ENCODE results near the gene PTPRF.

DNA sequence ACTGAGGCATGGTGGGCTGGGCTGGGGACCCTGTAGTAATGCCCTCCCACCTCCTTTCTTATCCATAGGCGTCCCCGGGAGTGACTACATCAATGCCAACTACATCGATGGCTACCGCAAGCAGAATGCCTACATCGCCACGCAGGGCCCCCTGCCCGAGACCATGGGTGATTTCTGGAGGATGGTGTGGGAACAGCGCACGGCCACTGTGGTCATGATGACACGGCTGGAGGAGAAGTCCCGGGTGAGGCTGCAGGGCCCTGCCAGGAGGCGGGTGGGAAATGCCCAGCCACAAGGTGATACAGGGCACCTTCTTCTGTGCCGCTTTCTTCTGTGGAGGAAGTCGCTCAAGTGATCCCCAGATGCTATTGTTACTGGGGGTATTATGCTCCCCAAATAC, 87.0 kb downstream of the PTPRF start:
- TF ChIP-seq, protein P1, sequence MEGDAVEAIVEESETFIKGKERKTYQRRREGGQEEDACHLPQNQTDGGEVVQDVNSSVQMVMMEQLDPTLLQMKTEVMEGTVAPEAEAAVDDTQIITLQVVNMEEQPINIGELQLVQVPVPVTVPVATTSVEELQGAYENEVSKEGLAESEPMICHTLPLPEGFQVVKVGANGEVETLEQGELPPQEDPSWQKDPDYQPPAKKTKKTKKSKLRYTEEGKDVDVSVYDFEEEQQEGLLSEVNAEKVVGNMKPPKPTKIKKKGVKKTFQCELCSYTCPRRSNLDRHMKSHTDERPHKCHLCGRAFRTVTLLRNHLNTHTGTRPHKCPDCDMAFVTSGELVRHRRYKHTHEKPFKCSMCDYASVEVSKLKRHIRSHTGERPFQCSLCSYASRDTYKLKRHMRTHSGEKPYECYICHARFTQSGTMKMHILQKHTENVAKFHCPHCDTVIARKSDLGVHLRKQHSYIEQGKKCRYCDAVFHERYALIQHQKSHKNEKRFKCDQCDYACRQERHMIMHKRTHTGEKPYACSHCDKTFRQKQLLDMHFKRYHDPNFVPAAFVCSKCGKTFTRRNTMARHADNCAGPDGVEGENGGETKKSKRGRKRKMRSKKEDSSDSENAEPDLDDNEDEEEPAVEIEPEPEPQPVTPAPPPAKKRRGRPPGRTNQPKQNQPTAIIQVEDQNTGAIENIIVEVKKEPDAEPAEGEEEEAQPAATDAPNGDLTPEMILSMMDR (IDR thresholded peaks at IDR 0.05) = no peak
- TF ChIP-seq POLR2A (IDR thresholded peaks at IDR 0.05) = no peak
